Stimulated activated CD8-positive, alpha-beta memory T cell treated with anti-CD3 and anti-CD28 coated beads, Interleukin-15, amount 100 ng/mL, for 1 hour (primary cell): ENCODE measurements around the gene TRPV3.
"Not testable (repeated sequence)": the region's sequence is repeated elsewhere in the genome, so short reads cannot be mapped to it uniquely, and the experiment has no call there.

Experiments used
- DNase-seq: peaks from one replicate; pipeline ENCODE4 v3.0.0-alpha.2; 2020; ENCODE audit warnings: low read depth

Gene TRPV3

DNA sequence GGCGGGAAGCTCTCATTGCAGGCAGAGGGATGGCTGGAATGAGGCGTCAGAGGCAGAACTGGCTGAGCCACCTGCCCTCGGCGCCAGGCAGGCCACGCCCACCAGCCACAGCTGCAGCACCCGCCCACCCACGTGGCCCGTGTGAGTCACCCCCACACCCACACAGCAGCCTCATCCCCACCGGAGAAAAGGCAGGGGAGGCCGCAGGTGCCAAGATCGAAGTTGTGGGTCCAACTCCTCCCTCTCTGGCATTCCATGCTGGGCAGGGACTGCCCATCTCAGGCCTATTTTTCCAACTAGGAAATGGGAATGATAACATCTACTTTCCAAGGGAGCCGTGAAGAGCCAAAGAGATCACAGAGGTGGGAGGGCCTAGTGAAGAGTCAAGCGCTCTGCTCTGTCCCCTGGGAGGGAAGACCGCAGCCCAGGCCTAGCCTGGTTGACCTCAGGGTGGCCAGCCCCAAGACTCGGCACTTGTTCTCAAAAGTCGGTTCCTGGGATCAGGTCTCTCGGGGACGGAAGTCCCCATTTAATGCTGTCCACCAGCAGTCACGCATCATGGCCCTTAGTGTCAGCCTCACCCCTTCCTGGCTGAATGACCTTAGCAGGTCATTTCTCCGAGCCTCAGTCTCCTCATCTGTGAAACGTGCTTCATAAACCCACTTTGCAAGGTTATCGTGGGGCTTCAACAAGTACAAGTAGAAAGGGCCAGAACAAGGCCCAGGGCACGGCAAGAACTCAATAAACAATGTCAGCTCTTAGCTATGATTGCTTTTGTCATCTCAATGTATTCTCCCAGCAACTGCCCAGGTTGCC, at the start of gene TRPV3:
Gene TRPV3, minus strand, starts transcription at position 45 of the 816 bp plus-strand sequence. CDS start 2,962 bp downstream, outside the sequence.
- DNase-seq = no peak

- DNase-seq = no peak
Measured at GRCh38 chr17:3603870-3604259, 46.3 kb upstream of the TRPV3 start.

DNA sequence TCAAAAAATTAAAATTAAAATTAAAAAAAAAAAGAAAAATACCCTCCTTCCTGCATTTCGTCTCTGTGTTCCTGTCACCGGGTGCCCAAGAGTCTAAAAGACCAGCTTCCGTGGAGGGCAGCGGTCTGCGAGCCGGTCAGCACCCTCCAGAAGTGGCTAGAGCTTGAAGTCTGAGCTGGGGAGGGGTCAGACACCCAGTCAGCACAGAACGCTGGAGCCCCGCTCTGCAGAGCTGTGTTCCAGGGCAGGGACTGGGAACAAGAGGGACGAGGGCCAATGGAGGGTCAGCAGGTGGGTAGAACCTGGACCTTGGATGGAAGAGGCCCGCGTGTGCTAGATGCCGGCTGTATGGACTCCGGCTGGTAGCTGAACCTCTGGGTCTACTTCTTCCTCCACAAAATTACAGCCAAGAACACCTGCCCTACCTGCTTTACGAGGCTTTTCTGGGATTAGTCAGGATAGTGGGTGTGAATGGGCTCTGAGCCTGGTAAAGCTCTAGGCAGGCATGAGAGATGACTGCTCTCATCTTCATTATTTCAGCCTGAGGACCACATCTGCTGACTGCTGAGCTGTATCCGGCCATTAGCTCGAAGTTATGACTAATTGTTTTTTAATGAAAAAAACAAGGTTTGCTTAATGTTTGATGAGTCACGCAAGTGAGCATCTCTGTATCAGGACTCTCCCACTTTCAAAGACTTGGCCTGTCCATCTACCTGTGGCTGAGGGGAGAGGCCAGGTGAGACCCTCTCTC, 45.7 kb upstream of the TRPV3 start:
- DNase-seq = no peak

GRCh38 chr17:3602499-3602898, 44.9 kb upstream of the TRPV3 start:
- no peak for DNase-seq

GRCh38 chr17:3600529-3601205, 43.1 kb upstream of the TRPV3 start:
- no peak for DNase-seq

DNA sequence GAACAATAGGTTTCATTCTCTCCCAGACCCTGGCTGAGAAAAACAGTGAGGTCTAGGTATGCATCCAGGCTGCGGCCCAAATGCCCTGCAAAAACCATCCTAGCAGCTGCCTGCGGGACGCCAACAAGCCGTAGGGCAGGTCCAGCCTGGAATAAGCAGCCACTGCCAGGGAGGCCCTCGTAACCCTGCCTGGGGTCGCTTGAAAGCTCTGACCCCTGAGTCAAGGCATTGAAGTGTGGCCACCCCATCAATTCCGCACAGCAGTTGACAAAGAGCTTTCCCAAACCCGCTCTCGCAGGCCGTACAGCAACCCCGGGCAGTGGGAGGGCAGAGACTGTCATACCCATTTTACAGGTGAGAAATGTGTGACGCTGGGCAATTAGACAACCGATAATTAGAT, 40.5 kb upstream of the TRPV3 start:
- DNase-seq = no peak

DNA sequence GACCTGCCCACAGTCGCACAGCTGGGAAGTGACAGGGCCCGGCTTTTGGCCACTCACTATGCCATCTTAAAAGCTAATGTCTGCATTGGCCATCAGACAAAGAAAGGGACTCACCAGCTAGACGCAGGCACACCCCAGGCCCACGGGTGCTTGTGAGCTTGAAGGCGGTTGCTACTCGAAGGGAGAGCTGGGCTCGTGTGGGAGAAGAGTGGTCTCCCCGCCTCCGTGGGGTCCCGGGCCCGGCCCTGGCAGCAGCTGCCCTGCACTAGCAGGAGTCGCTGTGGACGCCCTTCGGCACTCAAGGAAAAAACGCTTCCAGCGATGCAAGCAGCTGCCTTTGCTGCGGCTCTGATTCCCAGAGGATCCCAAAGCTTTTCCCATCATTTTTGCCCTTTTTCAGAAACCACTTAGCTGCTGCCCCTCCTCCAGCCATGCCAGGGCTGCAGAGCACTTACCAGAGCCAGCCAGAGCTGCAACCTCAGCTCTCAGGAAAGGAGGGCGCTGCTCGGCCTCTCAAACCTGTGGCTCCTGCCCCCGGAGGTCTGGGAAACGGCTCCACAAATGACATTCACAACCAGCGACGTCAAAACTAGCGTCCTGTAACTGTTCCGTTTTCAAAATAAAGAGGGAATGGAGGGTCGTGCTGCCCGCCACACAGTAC, 39.3 kb upstream of the TRPV3 start:
- no peak for DNase-seq

GRCh38 chr17:3594976-3595375, 37.4 kb upstream of the TRPV3 start:
- DNase-seq = no peak

DNA sequence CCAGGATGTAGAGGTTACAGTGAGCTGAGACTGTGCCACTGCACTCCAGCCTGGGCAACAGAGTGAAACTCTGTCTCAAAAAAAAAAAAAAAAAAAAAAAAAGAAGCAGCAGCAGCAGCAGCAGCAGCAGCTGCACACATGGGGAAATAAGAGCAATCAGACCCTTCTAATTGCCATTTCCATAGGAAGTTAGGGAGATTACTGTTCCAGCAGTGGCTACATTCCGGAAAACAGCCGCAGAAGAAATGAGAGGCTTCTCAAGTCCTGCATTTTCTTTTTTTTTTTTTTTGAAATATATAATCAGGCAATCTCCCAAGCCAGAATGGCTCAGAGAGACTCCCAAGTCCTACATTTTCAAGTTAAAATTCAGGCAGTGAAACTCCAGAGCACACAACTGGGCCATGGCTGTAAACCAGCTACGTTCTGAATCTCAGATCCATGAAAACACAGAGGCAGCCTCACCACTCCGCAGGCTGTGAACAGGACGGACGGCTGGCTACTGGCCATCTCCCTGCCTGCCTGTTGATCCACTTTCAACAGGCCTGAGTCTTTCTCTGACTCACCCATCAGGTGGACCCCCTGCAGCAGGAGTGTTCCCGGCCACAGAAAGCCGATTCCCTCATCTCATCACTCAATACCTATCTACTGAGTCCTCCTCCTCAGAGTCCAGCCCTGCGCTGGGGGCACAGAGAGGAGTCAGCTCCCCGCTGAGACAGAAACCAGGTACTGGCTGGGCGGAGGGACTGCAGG, 36.6 kb upstream of the TRPV3 start:
- no peak for DNase-seq

GRCh38 chr17:3593384-3593783, 35.8 kb upstream of the TRPV3 start:
- DNase-seq = no peak

GRCh38 chr17:3592216-3592860, 34.7 kb upstream of the TRPV3 start:
- no peak for DNase-seq

GRCh38 chr17:3590768-3591167, 33.2 kb upstream of the TRPV3 start:
- no peak for DNase-seq

GRCh38 chr17:3590231-3590630, 32.6 kb upstream of the TRPV3 start:
- no peak for DNase-seq

DNA sequence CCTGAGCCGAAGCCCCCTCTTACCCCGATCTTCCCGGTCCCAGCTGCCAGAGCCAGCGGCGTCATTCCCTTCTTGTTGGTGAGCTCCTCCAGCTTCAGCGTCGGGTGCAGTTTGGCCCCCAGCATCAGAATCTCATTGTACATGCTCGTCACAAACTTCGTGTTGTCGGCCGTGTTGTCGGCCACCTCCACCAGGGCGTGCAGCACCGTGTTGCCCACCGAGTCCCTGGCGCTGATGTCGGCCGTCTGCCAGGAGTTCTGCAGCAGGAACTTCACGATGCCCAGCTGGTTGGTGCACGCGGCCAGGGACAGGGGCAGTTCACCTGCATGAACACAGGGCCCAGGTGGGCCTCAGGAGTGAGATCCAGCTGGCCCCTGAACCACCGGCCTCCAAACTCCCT, 32.2 kb upstream of the TRPV3 start:
- no peak for DNase-seq

DNA sequence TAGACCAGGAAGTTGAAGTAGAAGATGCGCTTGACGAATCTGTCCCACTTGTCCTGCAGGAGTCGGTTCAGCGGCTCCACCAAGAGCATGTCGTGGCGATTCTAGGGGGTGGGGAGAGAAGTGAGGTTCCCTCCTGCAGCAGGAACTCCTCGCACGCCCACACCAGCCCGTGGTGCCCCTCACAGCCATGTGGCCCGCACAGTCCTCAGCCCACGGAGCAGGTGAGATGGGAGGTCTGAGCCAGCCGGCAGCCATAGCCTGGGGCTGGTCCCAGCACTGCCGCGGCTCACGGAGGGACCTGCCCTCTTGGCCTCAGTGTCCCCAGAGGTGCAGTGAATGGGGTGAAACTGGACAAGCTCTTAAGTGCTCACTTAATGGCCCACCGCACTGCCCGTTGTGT, 28.2 kb upstream of the TRPV3 start:
- no peak for DNase-seq

DNA sequence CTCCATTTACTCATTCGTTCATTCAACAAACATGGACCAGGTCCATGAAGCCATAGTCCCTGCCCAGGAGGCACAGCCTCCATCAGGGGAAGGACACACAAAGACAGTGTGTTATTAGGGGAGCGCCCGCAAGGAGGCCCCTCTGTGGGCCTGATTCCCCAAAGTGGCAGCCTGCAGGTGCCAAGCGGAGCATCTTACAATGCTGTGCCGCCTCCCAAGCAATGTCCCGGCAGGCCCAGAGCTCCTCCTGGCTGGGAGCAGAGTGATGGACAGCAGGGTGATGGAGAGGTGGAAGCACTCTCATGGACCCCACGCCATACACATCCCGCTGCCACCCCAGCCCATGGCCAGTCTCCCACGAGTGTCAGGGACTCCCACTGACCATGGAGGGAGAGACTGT, 25.8 kb upstream of the TRPV3 start:
- DNase-seq = no peak

GRCh38 chr17:3582915-3583314, 25.3 kb upstream of the TRPV3 start:
- no peak for DNase-seq

- not testable (repeated sequence) for DNase-seq
Measured at GRCh38 chr17:3578667-3579066, 21.1 kb upstream of the TRPV3 start.

DNA sequence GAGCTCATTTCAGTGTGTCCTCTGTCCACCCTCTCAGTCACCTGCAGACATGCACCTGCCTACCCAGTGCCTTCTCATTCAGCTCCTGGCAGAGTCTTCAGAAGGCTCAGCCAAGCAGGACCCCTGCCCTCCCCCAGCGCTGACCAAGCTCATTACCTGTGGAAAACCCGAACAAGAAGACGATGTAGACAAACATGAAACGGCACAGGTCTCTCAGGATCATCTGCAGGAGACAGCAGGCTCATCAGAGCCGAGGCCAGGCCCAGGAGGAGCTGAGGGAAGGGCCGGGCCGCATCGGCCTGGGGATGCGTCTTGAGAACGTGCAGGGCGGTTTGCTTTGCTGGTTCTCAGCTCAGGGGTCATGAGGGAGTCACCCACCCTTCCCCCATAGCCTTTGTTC, 19.4 kb upstream of the TRPV3 start:
- DNase-seq = no peak

- no peak for DNase-seq
Measured at GRCh38 chr17:3575511-3575910, 17.9 kb upstream of the TRPV3 start.

GRCh38 chr17:3574231-3574630, 16.6 kb upstream of the TRPV3 start:
- DNase-seq = no peak
